Erythroblast (primary cell): Measurements from ENCODE around the gene KRTAP19-5.

Experiments
- GATA1 ChIP-seq: IDR thresholded peaks from 2 replicates; pipeline ENCODE4 v1.6.1; 2011; ENCODE audit warnings: low read depth, mild to moderate bottlenecking, control low read depth, low read length, moderate library complexity
- POLR2A ChIP-seq: IDR thresholded peaks from 2 replicates; pipeline ENCODE4 v1.6.1; 2011; ENCODE audit warnings: mild to moderate bottlenecking, low read length

DNA sequence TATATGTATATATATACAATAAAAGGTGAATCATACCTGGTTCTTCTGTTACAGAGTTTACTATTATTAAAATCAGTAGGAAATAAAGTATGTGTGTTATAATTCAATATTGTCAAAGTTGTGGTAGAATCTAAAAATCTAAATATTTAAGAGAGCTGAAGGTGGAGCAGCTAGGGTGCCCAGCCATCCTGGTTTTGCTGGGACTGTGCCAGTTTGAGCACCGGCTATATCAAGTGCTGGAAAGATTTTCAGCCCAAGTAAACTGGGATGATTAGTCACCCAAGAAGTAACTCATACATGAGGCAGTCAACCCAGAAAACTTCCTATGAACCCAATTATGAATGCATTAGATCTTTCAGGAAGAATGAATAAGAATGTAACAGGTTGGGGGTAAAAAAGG lies 16.9 kb upstream of the KRTAP19-5 start:
- TF ChIP-seq POLR2A, result no peak
- no peak for TF ChIP-seq GATA1
